Measurements from ENCODE around the gene AQP2.
A peak's percentile ranks its signal among the peaks of the same experiment; 100 is the strongest.
"Not testable (repeated sequence)": the region's sequence is repeated elsewhere in the genome, so short reads cannot be mapped to it uniquely, and the experiment has no call there.

The AQP2 gene

GRCh38 chr12:49982246-49983087 lies 31.9 kb downstream of the AQP2 start:
- TF ChIP-seq CTCF (IDR thresholded peaks at IDR 0.05; ENCODE audit: control insufficient read depth, insufficient read depth, low read depth, low read length, missing control alignments) = no peak
- DNase-seq (ENCODE audit: low read depth) = no peak
- no peak overlapping the region for H3K4me3 ChIP-seq (ENCODE audit: control insufficient read depth, low read depth, low read length)

- TF ChIP-seq CTCF (IDR thresholded peaks at IDR 0.05; ENCODE audit: control insufficient read depth, insufficient read depth, low read depth, low read length, missing control alignments) = no peak
- H3K4me3 ChIP-seq (ENCODE audit: control insufficient read depth, low read depth, low read length) = no peak overlapping the region
- DNase-seq (ENCODE audit: low read depth) = peak; percentile 60
Observed at GRCh38 chr12:49983892-49984291, 33.4 kb downstream of the AQP2 start.

GRCh38 chr12:49984476-49985359 lies 34.2 kb downstream of the AQP2 start:
- no peak for TF ChIP-seq CTCF (IDR thresholded peaks at IDR 0.05; ENCODE audit: control insufficient read depth, insufficient read depth, low read depth, low read length, missing control alignments)
- H3K4me3 ChIP-seq (ENCODE audit: control insufficient read depth, low read depth, low read length) = no peak overlapping the region
- no peak for DNase-seq (ENCODE audit: low read depth)

- no peak for DNase-seq (ENCODE audit: low read depth)
- TF ChIP-seq CTCF (IDR thresholded peaks at IDR 0.05; ENCODE audit: control insufficient read depth, insufficient read depth, low read depth, low read length, missing control alignments) = no peak
- no peak overlapping the region for H3K4me3 ChIP-seq (ENCODE audit: control insufficient read depth, low read depth, low read length)
Observed at GRCh38 chr12:49985981-49986380, 35.4 kb downstream of the AQP2 start.

- not testable (repeated sequence) for DNase-seq (ENCODE audit: low read depth); H3K4me3 ChIP-seq (ENCODE audit: control insufficient read depth, low read depth, low read length)
Observed at GRCh38 chr12:49986476-49986875, 35.9 kb downstream of the AQP2 start.

GRCh38 chr12:49987625-49988303 lies 37.2 kb downstream of the AQP2 start:
- no peak overlapping the region for H3K4me3 ChIP-seq (ENCODE audit: control insufficient read depth, low read depth, low read length)
- TF ChIP-seq CTCF (IDR thresholded peaks at IDR 0.05; ENCODE audit: control insufficient read depth, insufficient read depth, low read depth, low read length, missing control alignments) = no peak
- DNase-seq (ENCODE audit: low read depth) = no peak

GRCh38 chr12:49989400-49989799 lies 38.9 kb downstream of the AQP2 start:
- DNase-seq (ENCODE audit: low read depth); H3K4me3 ChIP-seq (ENCODE audit: control insufficient read depth, low read depth, low read length): not testable (repeated sequence)
